Mammary epithelial cell (primary cell): ENCODE data around the gene NEUROG1.

ENCODE experiments used
- EZH2 ChIP-seq: IDR thresholded peaks from 2 replicates; pipeline ENCODE4 v1.6.1; 2012; ENCODE audit warnings: low read length, inconsistent platforms, borderline replicate concordance
- TF ChIP-seq, protein P1 (sequence below), 2 donors: IDR thresholded peaks in 1 of 2; conservative IDR thresholded peaks in 1 of 2; 2 replicates each; pipeline ENCODE4 v1.5.1; 2011 to 2012; ENCODE audit warnings: inconsistent platforms in 2 of 2, low read length in 2 of 2, mild to moderate bottlenecking in 2 of 2, control low read depth in 1 of 2, low read depth in 1 of 2; ENCODE audit not compliant: insufficient read depth in 1 of 2; ENCODE audit errors: extremely low read depth in 1 of 2

DNA sequence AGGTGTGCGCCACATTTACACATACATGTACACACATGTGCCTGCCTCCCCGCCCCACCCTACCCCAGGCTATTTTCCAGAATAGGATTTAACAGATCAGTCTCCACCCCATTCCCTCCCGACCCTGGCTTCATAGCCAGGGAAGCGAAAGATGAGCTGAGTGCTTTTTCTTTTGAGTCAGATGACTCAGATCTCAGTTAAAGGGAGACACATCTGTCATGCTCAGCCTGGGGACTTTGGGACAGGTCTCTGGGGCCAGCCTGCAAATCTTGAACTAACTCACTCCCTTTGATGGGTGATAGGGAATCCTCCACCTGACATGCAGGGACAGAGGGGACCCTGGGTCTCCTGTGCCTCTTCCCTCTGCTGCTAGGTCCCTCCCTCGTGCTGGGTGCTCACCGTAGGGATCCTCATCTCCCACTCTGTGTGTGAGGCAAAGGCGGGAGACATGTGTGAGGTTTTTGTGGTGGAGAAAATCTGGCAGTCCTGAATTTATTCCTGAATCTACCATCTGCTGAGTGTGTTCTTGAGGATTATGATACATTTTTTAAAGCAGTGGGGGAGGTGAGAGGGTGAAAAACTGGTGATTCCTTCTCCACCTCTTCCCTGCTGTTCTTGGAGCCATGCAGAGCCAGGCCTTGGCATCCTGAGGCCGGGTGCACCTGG, 37.7 kb downstream of the NEUROG1 start:
- TF ChIP-seq, protein P1, sequence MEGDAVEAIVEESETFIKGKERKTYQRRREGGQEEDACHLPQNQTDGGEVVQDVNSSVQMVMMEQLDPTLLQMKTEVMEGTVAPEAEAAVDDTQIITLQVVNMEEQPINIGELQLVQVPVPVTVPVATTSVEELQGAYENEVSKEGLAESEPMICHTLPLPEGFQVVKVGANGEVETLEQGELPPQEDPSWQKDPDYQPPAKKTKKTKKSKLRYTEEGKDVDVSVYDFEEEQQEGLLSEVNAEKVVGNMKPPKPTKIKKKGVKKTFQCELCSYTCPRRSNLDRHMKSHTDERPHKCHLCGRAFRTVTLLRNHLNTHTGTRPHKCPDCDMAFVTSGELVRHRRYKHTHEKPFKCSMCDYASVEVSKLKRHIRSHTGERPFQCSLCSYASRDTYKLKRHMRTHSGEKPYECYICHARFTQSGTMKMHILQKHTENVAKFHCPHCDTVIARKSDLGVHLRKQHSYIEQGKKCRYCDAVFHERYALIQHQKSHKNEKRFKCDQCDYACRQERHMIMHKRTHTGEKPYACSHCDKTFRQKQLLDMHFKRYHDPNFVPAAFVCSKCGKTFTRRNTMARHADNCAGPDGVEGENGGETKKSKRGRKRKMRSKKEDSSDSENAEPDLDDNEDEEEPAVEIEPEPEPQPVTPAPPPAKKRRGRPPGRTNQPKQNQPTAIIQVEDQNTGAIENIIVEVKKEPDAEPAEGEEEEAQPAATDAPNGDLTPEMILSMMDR (conservative IDR thresholded peaks at IDR 0.05 in 1 of 2, IDR thresholded peaks at IDR 0.05 in 1 of 2; ENCODE audit: extremely low read depth in 1 of 2, insufficient read depth in 1 of 2, low read depth in 1 of 2, low read length in 2 of 2): no peak
- TF ChIP-seq EZH2: no peak
